ENCODE data around the gene PLA2G4B. TPM values are rescaled to one million over a fixed set of nuclear protein-coding genes. Genes with fewer than 3 reads are reported as not detected.

PLA2G4B gene
- polyA plus RNA-seq, 3 donors, result 5.3 to 7.9 (median 5.5) TPM

- no peak for DNase-seq (ENCODE audit: low read depth in 3 of 3, low spot score in 2 of 3)
These were observed 44.8 kb downstream of the PLA2G4B start for GRCh38 chr15:41883484-41883825.

GRCh38 chr15:41884458-41884857, 45.8 kb downstream of the PLA2G4B start:
- DNase-seq (ENCODE audit: low read depth in 3 of 3, low spot score in 2 of 3), result no peak

GRCh38 chr15:41885321-41885720, 46.7 kb downstream of the PLA2G4B start:
- no peak for DNase-seq (ENCODE audit: low read depth in 3 of 3, low spot score in 2 of 3)

- DNase-seq (ENCODE audit: low read depth in 3 of 3, low spot score in 2 of 3), result no peak
These were observed 47.2 kb downstream of the PLA2G4B start for GRCh38 chr15:41885841-41886240.

- DNase-seq (ENCODE audit: low read depth in 3 of 3, low spot score in 2 of 3), result no peak
These were observed 48.1 kb downstream of the PLA2G4B start for GRCh38 chr15:41886741-41887140.

- no peak for DNase-seq (ENCODE audit: low read depth in 3 of 3, low spot score in 2 of 3)
These were observed 48.5 kb downstream of the PLA2G4B start for GRCh38 chr15:41887161-41887560.

GRCh38 chr15:41887893-41888292, 49.2 kb downstream of the PLA2G4B start:
- no peak for DNase-seq (ENCODE audit: low read depth in 3 of 3, low spot score in 2 of 3)

GRCh38 chr15:41888662-41889253, 50.1 kb downstream of the PLA2G4B start:
- no peak for DNase-seq (ENCODE audit: low read depth in 3 of 3, low spot score in 2 of 3)

GRCh38 chr15:41890050-41890690, 51.5 kb downstream of the PLA2G4B start:
- DNase-seq (ENCODE audit: low read depth in 3 of 3, low spot score in 2 of 3), result no peak

- no peak for DNase-seq (ENCODE audit: low read depth in 3 of 3, low spot score in 2 of 3)
These were observed 52.6 kb downstream of the PLA2G4B start for GRCh38 chr15:41891226-41891625.

- no peak for DNase-seq (ENCODE audit: low read depth in 3 of 3, low spot score in 2 of 3)
These were observed 53.3 kb downstream of the PLA2G4B start for GRCh38 chr15:41891946-41892345.

- no peak for DNase-seq (ENCODE audit: low read depth in 3 of 3, low spot score in 2 of 3)
These were observed 54.2 kb downstream of the PLA2G4B start for GRCh38 chr15:41892621-41893421.

GRCh38 chr15:41893422-41894250, 55.0 kb downstream of the PLA2G4B start, which contains the start of gene SPTBN5:
Gene SPTBN5, minus strand, starts transcription at chr15:41894053. Its CDS starts 556 bp downstream, at chr15:41893497.
- no peak for DNase-seq (ENCODE audit: low read depth in 3 of 3, low spot score in 2 of 3)

- DNase-seq (ENCODE audit: low read depth in 3 of 3, low spot score in 2 of 3), result no peak
These were observed 55.7 kb downstream of the PLA2G4B start for GRCh38 chr15:41894251-41894790.

GRCh38 chr15:41894791-41895463, 56.3 kb downstream of the PLA2G4B start:
- DNase-seq (ENCODE audit: low read depth in 3 of 3, low spot score in 2 of 3), result no peak

GRCh38 chr15:41895491-41895890, 56.8 kb downstream of the PLA2G4B start:
- DNase-seq (ENCODE audit: low read depth in 3 of 3, low spot score in 2 of 3), result no peak

- DNase-seq (ENCODE audit: low read depth in 3 of 3, low spot score in 2 of 3), result no peak
These were observed 57.3 kb downstream of the PLA2G4B start for GRCh38 chr15:41895957-41896356.

GRCh38 chr15:41896566-41896965, 57.9 kb downstream of the PLA2G4B start:
- DNase-seq (ENCODE audit: low read depth in 3 of 3, low spot score in 2 of 3), result no peak

- DNase-seq (ENCODE audit: low read depth in 3 of 3, low spot score in 2 of 3), result no peak
These were observed 58.7 kb downstream of the PLA2G4B start for GRCh38 chr15:41897363-41897799.

Measured in right renal cortex interstitium (tissue), 3 donors.